Ascending aorta (tissue), 2 donors: ENCODE results near the gene AFF3. TPM values are rescaled to one million over a fixed set of nuclear protein-coding genes. Genes with fewer than 3 reads are reported as not detected.

Source experiments
- DNase-seq, 2 donors: peaks; one replicate each; pipeline ENCODE4 v3.0.0-alpha.2; 2019; ENCODE audit warnings: low spot score in 2 of 2
- H3K27ac ChIP-seq, 2 donors: fragments of 200-600 bp; sonication (generic); one replicate each; pipeline ENCODE4 v1.5.1; 2016 to 2017; ENCODE audit warnings: mild to moderate bottlenecking in 1 of 2
- H3K27me3 ChIP-seq: fragments of 200-600 bp; sonication (generic); one replicate; pipeline ENCODE4 v1.5.1; 2017
- H3K36me3 ChIP-seq, 2 donors: fragments of 200-600 bp; sonication (generic); one replicate each; pipeline ENCODE4 v1.5.1; 2016
- H3K4me1 ChIP-seq, 2 donors: fragments of 200-600 bp; sonication (generic); one replicate each; pipeline ENCODE4 v1.5.1; 2016 to 2017; ENCODE audit warnings: mild to moderate bottlenecking in 1 of 2
- H3K4me3 ChIP-seq, 2 donors: fragments of 200-600 bp; sonication (generic); one replicate each; pipeline ENCODE4 v1.5.1; 2016 to 2017; ENCODE audit warnings: mild to moderate bottlenecking in 1 of 2
- H3K9me3 ChIP-seq, 2 donors: fragments of 200-600 bp; sonication (generic); one replicate each; pipeline ENCODE4 v1.5.1; 2016
- CTCF ChIP-seq, 3 experiments: fragments of 200-600 bp in 2 of 3; fragments of 450-650 bp in 1 of 3; sonication (generic) in 2 of 3; IDR thresholded peaks; one replicate each; pipeline ENCODE4 v1.5.1; 2016 to 2019; ENCODE audit warnings: antibody characterized with exemption in 3 of 3, mild to moderate bottlenecking in 1 of 3, moderate library complexity in 1 of 3
- intact Hi-C: fragments of 100-400 bp; cut with DNase I; formaldehyde crosslinking; loops from one replicate; pipeline ENCODE4 v1.15.1; 2023
- total RNA-seq: library from RNA; depleted of rRNA; stranded (reverse); fragments of >200 nt; gene quantifications from one replicate; pipeline ENCODE4 v1.1.0, GENCODE V29; 2016

The AFF3 gene
- total RNA-seq, 1 donor from 2014 or later, result 7.1 TPM

GRCh38 chr2:99576775-99577174 is 565.6 kb downstream of the AFF3 start:
- TF ChIP-seq CTCF (IDR thresholded peaks at IDR 0.05), result no peak
- Histone ChIP-seq H3K9me3 (no peaks in the 10 kb centered on the region), H3K27ac (no peak overlapping the region), H3K4me3 (no peak overlapping the region), H3K4me1 (peaks cover 0 to 3% of the 10 kb centered on the region in 2 donors), H3K27me3 (no peaks in the 10 kb centered on the region), H3K36me3 (peaks cover 0 to 2% of the 10 kb centered on the region in 2 donors)
- no peak for DNase-seq
- intact Hi-C loops, result no loop called here

- DNase-seq, result no peak
- Histone ChIP-seq H3K27ac (no peak overlapping the region), H3K4me1 (peaks cover 0 to 3% of the 10 kb centered on the region in 2 donors), H3K27me3 (no peaks in the 10 kb centered on the region), H3K9me3 (no peaks in the 10 kb centered on the region), H3K36me3 (no peaks in the 10 kb centered on the region), H3K4me3 (no peak overlapping the region)
- TF ChIP-seq CTCF (IDR thresholded peaks at IDR 0.05), result no peak
- intact Hi-C loops, result no loop called here
Observed at GRCh38 chr2:99573634-99574251, 568.6 kb downstream of the AFF3 start.

GRCh38 chr2:99572373-99573164 is 569.8 kb downstream of the AFF3 start:
- Histone ChIP-seq H3K9me3 (no peaks in the 10 kb centered on the region), H3K36me3 (no peaks in the 10 kb centered on the region), H3K27ac (no peak overlapping the region), H3K4me1 (peaks cover 0 to 3% of the 10 kb centered on the region in 2 donors), H3K4me3 (peak overlapping the region in 1 of 2 donors; percentile 1), H3K27me3 (no peaks in the 10 kb centered on the region)
- intact Hi-C loops, result no loop called here
- DNase-seq, result no peak
- TF ChIP-seq CTCF (IDR thresholded peaks at IDR 0.05), result no peak

GRCh38 chr2:99571954-99572353 is 570.4 kb downstream of the AFF3 start:
- TF ChIP-seq CTCF (IDR thresholded peaks at IDR 0.05), result no peak
- no peak overlapping the region for H3K27ac ChIP-seq
- no peaks in the 10 kb centered on the region for H3K36me3 ChIP-seq
- intact Hi-C loops, result no loop called here
- DNase-seq, result no peak
- H3K4me1 ChIP-seq, result peaks cover 0 to 3% of the 10 kb centered on the region in 2 donors
- no peaks in the 10 kb centered on the region for H3K9me3 ChIP-seq
- no peaks in the 10 kb centered on the region for H3K27me3 ChIP-seq
- peak overlapping the region in 1 of 2 donors; percentile 1 for H3K4me3 ChIP-seq

GRCh38 chr2:99571533-99571932 is 570.9 kb downstream of the AFF3 start:
- H3K4me3 ChIP-seq, result no peak overlapping the region
- H3K27me3 ChIP-seq, result no peaks in the 10 kb centered on the region
- H3K27ac ChIP-seq, result no peak overlapping the region
- no peaks in the 10 kb centered on the region for H3K9me3 ChIP-seq
- no peaks in the 10 kb centered on the region for H3K36me3 ChIP-seq
- no peak for TF ChIP-seq CTCF (IDR thresholded peaks at IDR 0.05)
- no peak for DNase-seq
- intact Hi-C loops, result no loop called here
- peaks cover 0 to 3% of the 10 kb centered on the region in 2 donors for H3K4me1 ChIP-seq
